Activated CD4-positive, alpha-beta T cell treated with anti-CD3 and anti-CD28 coated beads, Interleukin-2, amount 50 U/mL, for 16 hours (primary cell): Measurements from ENCODE around the gene MYO15B.

Experiments
- DNase-seq: peaks from one replicate; pipeline ENCODE4 v3.0.0-alpha.2; 2020

Gene MYO15B

DNA sequence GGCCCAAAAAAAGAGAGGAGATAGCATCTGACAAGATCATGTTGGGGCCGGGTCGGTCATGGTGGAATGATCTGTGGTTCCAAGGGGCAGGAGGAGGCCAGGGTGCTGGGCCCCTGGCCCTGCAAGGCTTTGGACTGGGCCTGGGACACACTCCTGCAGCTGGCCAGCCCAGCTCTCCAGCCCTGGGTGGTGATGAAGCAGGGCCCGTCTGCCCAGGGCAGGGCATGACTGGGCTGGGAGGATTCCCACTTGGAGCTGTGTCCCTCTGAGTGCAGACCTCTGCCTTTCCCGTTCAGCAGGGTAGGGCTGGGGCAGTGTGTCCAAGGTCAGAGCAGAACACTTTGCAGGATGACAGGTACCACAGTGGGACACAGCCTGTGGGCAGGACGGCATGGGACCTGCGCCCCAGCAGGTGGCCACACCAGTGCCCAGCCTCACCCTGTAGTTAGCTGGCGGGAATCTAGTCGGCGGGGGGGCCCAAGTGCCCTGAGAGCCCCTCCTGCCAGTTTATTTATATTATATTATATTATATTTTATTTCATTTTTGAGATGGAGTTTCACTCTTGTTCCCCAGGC is 27.6 kb upstream of the MYO15B start:
- no peak for DNase-seq

DNA sequence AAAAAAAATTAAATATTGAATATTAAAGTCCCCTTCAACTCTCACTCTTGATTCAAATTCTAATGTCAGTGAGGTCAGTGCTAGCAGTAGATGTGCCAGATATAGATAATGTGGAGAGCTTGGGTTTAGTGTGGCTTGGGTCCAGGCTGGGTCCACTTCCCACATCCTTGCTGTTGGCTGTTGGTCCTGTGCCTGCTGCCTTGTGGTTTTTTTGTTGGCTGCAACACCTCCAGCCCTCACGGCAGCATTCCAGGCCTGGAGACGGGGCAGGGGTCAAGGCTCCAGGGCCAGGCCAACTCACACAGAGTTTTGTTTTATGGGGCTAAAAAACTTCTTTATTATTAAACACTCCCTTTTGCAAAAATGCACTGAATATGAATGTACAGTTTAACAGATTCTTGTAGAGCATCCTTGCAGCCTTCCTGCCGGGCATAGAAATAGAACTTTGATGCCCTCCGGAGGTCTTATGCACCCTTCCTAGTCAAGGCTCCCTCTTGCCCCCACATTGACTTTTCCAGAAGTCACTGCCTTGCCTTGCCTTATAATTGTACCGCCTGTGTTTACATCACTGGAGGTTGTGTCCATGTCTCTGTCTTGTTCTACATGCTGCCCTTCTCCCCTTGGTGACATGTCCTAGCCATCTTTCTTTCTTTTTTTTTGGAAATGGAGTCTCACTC is 25.5 kb upstream of the MYO15B start:
- no peak for DNase-seq

DNA sequence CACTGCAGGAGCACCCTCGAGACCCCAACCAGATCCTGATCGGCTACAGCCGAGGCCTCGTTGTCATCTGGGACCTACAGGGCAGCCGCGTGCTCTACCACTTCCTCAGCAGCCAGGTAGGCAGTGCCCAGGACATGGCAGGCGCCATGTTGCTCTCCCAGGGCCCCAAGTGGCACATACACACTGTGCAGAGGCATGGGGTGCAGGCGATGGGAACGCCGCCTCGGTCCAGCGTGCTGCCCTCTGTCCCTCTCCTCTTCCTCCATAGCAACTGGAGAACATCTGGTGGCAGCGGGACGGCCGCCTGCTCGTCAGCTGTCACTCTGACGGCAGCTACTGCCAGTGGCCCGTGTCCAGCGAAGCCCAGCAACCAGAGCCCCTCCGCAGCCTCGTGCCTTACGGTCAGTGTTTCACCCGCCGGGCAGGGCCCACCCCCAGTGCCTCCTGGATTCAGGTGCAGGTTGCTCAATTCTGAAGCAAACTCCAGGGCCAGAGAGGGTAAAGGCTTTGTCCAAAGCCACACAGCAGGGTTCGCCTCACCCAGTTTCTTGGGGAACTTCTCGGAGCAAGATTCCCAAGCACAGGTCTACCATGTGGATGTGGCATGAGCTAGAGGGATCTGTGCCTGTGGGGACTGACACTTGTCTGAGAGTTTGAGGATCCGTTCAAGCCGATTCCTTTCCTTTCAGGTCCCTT is 24.4 kb upstream of the MYO15B start:
- DNase-seq, result no peak

DNA sequence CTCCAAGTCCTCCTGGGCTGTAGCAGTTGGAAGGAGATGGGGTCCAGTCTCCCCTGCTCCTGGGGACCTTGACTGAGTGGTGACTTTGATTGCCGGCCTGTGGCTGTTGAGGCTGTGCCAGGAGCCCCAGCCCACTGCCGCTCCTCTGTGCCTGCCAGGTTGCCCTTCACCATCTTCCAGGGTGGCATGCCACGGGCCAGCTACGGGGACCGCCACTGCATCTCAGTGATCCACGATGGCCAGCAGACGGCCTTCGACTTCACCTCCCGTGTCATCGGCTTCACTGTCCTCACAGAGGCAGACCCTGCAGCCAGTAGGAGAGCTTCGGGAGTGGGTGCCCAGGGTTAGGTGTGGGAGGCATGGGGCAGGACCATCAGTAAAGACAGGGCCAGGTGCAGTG is 23.4 kb upstream of the MYO15B start:
- no peak for DNase-seq

DNA sequence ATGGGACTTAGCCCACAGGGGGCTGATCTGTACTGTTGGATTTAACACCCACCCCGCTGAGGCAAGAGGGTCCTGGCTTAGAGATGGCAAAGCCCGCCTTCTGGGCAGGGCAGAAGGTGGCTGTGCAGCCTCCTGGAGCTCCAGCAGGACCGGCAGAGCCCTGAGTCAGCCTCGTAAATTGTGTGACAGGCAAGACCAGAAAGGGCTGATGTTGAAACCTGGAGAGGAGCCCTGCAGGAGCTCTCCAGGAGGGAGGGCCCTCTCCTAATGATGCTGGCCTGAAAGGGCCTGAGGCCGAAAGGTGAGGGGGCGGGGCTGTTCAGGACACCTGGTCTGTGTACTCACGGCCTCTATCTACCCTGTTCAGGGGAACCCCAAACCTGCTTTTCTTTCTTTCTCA is 22.5 kb upstream of the MYO15B start:
- no peak for DNase-seq

DNA sequence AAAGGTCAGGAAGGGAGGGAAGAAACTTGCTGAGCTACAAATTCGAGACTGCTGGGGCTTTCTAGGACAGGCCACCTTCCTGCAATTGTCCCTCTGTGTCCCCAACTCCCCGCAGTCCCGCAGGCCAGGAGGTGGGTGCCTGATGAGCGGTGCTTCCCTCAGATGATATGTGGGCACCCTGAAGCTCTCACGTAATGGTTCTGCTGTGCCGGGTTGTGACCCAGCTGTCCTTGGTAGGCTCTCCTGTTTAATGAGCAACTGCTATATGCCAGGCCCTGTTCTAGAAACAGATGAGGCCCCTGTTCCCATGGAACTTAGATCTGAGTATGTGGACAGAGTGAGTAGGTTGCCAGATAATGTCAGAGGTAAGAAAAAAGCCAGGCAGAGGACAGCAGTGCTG is 22.0 kb upstream of the MYO15B start:
- no peak for DNase-seq

DNA sequence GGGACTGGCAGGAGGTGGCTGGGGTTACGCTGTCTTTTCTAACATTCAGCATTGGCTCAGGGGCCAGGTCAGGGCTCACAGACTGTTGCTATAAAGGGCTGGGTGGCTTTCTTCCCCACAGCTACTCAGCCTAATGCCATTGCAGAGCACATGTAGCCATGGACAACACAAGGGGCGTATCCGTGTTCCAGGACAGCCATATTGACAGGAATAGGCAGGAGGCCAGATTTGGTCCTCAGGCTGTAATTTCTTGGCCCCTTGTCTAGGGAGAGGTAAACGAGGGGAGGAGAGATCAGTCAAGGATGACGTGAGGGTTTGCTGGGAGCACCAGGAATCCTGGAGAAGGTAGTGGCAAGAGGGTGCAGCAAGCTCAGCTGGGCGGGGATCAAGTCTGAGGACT is 21.2 kb upstream of the MYO15B start:
- no peak for DNase-seq

DNA sequence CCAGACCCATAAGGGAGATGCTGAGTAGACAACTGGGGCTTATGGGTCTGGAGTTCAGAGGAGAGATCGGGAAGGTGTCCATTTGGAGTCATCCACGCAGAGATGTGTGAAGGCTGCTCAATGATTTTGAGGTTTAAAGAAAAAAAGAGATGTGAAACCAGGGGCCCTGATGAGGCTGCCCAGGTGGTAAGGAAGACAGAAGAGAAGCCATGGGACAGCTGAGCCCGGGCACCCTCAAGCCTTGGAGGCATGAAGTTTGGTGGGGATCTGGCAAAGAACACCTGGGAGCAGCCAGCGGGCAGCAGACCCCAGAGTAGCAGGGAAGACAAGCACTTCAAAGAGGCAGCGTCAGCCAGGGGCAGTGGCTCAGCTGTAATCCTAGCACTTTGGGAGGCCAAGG is 20.8 kb upstream of the MYO15B start:
- no peak for DNase-seq

DNA sequence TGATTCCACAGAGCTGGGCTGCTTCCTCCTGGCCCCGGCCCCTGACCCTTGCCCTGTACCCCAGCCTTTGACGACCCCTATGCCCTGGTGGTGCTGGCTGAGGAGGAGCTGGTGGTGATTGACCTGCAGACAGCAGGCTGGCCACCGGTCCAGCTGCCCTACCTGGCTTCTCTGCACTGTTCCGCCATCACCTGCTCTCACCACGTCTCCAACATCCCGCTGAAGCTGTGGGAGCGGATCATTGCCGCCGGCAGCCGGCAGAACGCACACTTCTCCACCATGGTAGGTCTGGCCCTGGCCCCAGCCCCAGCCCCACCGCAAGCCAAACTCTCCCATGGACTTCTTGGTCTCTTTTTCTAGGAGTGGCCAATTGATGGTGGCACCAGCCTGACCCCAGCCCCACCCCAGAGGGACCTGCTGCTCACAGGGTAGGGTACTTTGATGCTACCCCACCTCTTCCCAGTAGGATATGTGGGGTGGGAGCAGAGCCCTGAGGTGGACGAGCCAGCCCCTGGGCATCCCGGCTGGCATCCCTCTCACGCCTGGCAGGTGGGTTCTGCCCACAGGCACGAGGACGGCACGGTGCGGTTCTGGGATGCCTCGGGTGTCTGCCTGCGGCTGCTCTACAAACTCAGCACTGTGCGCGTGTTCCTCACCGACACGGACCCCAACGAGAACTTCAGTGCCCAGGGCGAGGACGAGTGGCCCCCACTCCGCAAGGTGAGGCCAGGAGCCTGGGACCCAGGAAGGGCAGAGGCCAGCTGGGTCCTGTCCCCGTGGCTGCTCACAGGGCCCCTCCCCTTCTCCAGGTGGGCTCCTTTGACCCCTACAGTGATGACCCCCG is 19.0 kb upstream of the MYO15B start:
- DNase-seq, result no peak

DNA sequence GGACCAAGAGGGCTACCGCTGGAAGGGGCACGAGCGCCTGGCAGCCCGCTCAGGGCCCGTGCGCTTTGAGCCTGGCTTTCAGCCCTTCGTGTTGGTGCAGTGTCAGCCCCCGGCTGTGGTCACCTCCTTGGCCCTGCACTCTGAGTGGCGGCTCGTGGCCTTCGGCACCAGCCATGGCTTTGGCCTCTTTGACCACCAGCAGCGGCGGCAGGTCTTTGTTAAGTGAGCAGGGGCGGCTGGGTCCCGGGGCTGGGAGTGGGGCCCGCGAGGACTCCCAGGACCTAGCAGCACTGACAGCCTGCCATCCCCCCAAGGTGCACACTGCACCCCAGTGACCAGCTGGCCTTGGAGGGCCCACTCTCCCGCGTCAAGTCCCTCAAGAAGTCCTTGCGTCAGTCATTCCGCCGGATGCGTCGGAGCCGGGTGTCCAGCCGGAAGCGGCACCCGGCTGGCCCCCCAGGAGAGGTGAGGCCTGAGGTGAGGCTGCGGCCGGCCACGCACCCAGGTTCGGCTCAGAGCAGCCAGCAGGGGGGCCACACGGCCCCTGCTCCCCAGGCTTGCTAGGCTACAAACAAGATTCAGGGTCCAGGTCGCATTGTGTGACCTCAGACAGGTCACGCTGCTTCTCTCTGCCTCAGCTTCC is 17.4 kb upstream of the MYO15B start:
- DNase-seq, result no peak

DNA sequence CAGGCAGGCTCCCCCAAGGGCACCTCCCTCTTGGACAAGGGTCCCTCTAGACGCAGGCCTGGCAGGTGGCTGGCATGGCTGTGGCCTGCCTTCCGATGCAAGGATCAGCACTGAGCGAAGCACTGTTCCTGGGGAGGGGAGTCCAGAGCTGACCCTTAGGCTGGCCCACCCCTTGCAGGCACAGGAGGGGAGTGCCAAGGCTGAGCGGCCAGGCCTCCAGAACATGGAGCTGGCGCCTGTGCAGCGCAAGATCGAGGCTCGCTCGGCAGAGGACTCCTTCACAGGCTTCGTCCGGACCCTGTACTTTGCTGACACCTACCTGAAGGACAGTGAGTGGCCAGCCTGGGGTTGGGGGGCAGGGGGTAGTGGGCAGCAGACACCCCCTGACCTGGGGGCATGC is 16.8 kb upstream of the MYO15B start:
- DNase-seq, result no peak

DNA sequence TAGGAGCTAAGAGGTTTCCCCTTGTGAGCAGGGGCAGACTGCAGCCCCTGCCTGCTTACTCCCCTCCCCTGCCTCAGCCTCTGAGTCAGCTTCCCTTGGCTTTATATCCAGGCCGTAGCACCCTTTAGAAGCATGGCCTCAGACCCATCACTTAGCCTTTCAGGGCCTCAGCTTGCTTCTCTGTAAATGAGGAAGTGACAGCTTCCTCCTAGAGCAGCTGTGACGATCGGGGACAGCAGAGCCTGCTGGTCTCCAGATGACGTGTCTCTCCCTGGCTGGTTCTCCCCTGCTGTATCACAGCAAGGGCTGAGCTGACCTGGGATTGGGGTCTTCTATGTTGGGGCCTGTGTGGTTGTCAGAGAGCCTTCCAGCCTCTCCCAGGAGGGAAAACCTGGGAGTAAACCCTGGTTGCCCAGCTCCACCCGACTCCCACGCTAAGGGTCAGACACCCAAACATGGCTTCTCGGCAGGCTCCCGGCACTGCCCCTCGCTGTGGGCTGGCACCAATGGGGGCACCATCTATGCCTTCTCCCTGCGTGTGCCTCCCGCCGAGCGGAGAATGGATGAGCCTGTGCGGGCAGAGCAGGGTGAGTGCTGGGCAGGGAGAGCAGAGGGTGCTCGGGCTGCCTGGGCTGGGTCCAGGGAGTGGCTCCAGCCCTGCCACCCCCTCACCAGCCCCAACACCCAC is 16.3 kb upstream of the MYO15B start:
- DNase-seq, result no peak

DNA sequence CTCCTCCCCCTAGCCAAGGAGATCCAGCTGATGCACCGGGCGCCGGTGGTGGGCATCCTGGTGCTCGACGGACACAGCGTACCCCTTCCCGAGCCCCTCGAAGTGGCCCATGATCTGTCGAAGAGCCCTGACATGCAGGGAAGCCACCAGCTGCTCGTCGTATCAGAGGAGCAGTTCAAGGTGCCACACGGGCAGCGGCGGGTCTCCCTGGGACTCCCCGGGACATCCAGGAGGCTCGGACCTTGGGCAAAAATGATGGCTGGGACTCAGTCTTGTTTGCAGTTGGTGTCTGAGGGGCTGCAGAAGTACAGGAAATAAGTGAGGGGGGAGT is 15.8 kb upstream of the MYO15B start:
- no peak for DNase-seq

DNA sequence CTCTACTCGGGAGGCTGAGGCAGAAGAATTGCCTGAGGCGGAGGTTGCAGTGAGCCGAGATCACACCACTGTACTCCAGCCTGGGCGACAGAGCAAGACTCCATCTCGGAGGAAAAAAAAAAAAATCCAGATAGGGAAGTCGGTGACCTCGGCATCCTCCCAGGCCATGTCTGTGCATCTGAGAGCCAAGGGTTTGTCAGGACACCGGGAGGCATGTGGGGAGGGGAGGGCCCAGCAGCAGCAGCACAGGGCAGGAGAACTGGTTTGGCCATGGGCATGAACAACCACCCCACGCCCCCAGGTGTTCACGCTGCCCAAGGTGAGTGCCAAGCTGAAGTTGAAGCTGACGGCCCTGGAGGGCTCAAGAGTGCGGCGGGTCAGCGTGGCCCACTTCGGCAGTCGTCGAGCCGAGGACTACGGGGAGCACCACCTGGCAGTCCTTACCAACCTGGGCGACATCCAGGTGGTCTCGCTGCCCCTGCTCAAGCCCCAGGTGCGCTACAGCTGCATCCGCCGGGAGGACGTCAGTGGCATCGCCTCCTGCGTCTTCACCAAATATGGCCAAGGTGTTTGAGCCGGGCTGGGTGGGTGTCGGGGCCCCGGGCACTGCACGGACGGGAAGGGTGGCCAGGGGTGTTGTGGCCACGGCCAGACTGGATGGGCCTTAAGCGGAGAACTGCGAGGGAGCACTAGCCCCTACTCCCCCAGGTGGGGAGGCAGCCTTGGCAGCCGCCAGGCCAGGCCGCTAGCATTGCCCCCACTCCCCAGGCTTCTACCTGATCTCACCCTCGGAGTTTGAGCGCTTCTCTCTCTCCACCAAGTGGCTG is 14.7 kb upstream of the MYO15B start:
- DNase-seq, result no peak

DNA sequence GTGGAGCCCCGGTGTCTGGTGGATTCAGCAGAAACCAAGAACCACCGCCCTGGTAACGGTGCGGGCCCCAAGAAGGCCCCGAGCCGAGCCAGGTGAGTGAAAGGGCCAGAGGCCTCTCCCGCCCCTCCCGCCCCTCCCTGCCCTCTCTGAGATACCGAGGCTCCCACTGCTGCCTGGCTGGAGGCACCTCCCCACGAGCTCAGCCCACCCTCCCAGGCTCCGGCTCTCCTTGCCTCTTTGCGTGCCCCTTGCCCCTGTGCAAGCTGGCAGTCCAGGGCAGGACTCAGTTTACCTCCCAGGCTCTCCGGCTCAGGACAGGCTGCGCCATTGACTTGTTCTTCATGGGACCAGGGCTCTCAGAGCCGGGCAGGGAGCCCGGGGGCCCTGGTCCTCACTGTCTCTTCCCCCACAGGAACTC is 14.1 kb upstream of the MYO15B start:
- no peak for DNase-seq

DNA sequence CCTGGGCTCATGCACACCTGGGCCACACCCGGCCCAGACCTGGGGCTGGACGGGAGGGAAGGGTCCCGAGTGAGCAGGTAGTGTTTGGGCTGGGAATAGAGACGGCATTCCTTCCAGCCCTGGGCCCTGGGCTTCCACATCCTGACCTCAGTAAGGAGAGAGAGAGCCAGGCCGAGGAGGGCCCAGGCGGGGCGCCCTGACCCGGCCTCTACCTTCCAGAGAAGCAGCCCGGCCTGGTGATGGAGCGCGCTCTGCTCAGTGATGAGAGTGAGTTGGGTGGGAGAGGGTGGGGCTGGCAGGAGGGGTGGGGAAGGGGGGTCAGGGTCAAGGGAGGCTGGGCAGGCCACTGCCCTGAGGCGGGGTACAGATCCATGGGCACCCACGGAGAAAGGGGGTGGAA is 13.6 kb upstream of the MYO15B start:
- DNase-seq, result no peak

DNA sequence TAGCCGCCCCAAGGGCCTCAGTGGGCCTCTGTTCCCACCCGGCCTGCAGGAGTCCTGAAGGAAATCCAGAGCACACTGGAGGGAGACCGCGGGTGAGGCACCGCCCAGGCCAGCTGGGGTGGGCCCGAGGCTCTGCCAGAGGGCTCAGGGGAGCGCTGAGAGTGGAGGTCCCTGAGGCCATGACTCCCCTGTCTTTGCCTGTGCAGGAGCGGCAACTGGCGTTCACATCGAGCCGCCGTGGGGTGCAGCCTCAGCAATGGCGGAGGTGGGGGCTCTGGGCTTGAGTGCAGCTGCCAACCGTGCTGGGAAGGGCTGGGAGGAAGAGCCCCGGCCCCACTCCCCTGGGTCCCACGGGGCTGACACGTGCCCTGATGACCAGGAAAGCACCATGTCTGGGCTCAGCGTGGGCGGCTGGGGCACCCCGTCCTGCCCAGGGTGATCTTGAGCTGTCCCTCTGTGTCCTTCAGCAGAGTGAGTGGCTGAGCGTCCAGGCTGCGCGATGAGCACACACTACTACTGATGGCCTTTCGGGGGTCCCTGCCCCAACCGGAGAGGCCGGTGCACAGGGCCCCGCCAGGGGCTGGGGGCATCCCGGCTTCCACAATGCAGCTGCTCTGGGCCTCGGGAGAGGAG is 13.1 kb upstream of the MYO15B start:
- DNase-seq, result no peak

DNA sequence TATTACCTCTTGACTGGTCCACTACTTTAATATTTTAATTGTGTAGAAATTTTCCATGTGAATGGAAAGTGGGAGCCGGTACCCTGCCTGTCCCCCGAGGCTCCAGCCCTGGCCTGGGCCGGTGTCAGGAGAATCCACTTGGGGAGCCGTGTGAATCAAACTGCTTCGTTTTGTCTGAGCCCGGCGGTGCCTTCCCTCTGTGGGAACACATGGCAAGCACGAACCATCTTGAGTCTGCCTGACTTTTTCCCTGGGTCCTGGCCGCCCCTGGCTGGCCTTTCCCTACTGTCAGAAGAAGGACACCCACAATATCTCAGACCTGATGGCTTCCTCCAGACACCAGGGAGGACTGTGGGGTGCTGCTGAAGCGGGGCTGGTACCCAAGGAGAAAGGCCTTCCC is 12.4 kb upstream of the MYO15B start:
- DNase-seq, result no peak

DNA sequence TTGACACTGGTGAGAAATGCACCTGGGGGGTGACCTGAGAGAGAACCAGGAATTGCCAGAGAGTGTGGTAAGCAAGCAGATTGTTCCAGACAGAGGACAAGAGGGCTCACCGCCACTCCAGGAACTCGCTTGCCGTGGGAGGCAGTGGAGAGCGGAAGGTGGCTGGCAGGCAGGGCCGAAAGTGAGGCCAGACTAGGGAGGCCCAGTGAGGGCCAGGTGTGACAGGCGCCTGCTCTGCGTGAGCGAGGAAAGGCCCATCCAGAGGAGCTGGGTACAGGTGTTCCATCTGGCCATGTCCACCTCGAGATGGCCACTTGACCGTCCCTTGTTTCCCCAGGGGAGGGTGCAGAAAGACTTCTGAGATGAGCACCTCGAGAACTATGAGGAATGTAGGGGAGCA is 11.9 kb upstream of the MYO15B start:
- DNase-seq, result no peak

DNA sequence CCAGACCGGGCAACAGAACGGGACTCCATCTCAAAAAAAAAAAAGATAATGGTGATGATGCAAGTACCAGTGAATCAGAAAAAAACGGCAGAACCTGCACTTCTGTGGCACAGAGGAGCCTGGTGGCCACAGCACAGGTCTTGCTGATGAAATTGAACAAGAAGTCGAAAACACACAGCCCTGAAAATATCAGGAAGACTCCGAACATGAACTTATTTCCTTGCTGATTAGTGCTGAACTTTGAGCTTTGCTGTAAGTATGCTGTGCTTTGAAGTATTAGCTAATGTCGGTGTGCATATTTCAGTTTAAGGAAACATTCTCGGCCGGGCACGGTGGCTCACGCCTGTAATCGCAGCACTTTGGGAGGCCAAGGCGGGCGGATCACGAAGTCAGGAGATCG is 10.9 kb upstream of the MYO15B start:
- no peak for DNase-seq

DNA sequence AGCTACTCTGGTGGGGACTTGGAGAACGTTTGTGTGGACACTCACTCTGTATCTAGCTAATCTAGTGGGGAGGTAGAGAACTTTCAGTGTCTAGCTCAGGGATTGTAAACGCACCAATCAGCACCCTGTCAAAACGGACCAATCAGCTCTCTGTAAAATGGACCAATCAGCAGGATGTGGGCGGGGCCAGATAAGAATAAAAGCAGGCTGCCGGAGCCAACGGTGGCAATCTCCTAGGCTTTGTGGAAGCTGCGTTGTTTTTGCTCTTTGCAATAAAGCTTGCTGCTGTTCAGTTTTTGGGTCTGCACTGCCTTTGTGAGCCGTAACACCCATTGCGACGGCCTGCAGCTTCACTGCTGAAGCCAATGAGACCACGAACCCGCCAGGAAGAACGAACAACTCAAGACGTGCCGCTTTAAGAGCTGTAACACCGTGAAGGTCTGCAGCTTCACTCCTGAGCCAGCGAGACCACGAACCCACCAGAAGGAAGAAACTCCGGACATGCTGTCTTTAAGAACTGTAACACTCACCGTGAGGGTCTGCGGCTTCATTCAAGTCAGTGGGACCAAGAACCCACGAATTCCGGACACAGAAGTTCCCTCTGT is 6.4 kb upstream of the MYO15B start:
- peak; percentile 44 for DNase-seq
